Measurements from ENCODE around the gene DISP2. TPM values are rescaled to one million over a fixed set of nuclear protein-coding genes. Genes with fewer than 3 reads are reported as not detected.

Gene DISP2
- total RNA-seq, 2 experiments from 2014 or later, result 0.08 to 0.14 TPM

GRCh38 chr15:40405501-40406381 is 47.7 kb downstream of the DISP2 start, which contains the start of gene IVD:
IVD (plus strand) TSS chr15:40405795; CDS start chr15:40405828, 33 bp downstream.
- H3K9me3 Mint-ChIP-seq, result no peaks in the 10 kb centered on the region
- peak within 1 kb of the TSS; percentile 78 for H3K4me3 Mint-ChIP-seq
- H3K36me3 Mint-ChIP-seq, result peaks cover 13% of the 10 kb centered on the region
- peak within 1 kb of the TSS; percentile 94 for H3K27ac Mint-ChIP-seq
- H3K4me1 Mint-ChIP-seq, result peaks cover 45% of the 10 kb centered on the region
- DNase-seq, result peak; percentile 97
- no peaks in the 10 kb centered on the region for H3K27me3 Mint-ChIP-seq

- H3K9me3 Mint-ChIP-seq, result no peaks in the 10 kb centered on the region
- H3K27me3 Mint-ChIP-seq, result no peaks in the 10 kb centered on the region
- H3K36me3 Mint-ChIP-seq, result peaks cover 30% of the 10 kb centered on the region
- DNase-seq, result no peak
- peaks cover 45% of the 10 kb centered on the region for H3K4me1 Mint-ChIP-seq
- H3K4me3 Mint-ChIP-seq, result peak overlapping the region; percentile 78
- peak overlapping the region; percentile 43 for H3K27ac Mint-ChIP-seq
Observed at GRCh38 chr15:40407330-40407990, 49.4 kb downstream of the DISP2 start.

- no peak for DNase-seq
Observed at GRCh38 chr15:40409366-40409765, 51.3 kb downstream of the DISP2 start.

GRCh38 chr15:40410476-40410875 is 52.5 kb downstream of the DISP2 start:
- no peak overlapping the region for H3K4me3 Mint-ChIP-seq
- peaks cover 32% of the 10 kb centered on the region for H3K36me3 Mint-ChIP-seq

More at GRCh38 chr15:40409366-40409765, 51.3 kb downstream of the DISP2 start:
- Mint-ChIP-seq H3K36me3 (peaks cover 32% of the 10 kb centered on the region), H3K4me3 (no peak overlapping the region), H3K27me3 (no peaks in the 10 kb centered on the region), H3K9me3 (no peaks in the 10 kb centered on the region), H3K4me1 (peaks cover 39% of the 10 kb centered on the region), H3K27ac (peak overlapping the region; percentile 65)

GRCh38 chr15:40412095-40412759 is 54.2 kb downstream of the DISP2 start:
- H3K27me3 Mint-ChIP-seq, result no peaks in the 10 kb centered on the region
- H3K4me3 Mint-ChIP-seq, result no peak overlapping the region
- DNase-seq, result no peak
- H3K36me3 Mint-ChIP-seq, result peaks cover 26% of the 10 kb centered on the region
- no peaks in the 10 kb centered on the region for H3K9me3 Mint-ChIP-seq
- H3K4me1 Mint-ChIP-seq, result peaks cover 21% of the 10 kb centered on the region
- H3K27ac Mint-ChIP-seq, result peak overlapping the region; percentile 11

More at GRCh38 chr15:40410476-40410875, 52.5 kb downstream of the DISP2 start:
- Mint-ChIP-seq H3K4me1 (peaks cover 30% of the 10 kb centered on the region), H3K27me3 (no peaks in the 10 kb centered on the region), H3K27ac (peak overlapping the region; percentile 64), H3K9me3 (no peaks in the 10 kb centered on the region)
- no peak for DNase-seq

- no peak overlapping the region for H3K27ac Mint-ChIP-seq
- H3K9me3 Mint-ChIP-seq, result no peaks in the 10 kb centered on the region
- H3K36me3 Mint-ChIP-seq, result peaks cover 26% of the 10 kb centered on the region
- H3K4me3 Mint-ChIP-seq, result no peak overlapping the region
- DNase-seq, result no peak
- peaks cover 14% of the 10 kb centered on the region for H3K4me1 Mint-ChIP-seq
- H3K27me3 Mint-ChIP-seq, result no peaks in the 10 kb centered on the region
Observed at GRCh38 chr15:40413036-40413435, 55.0 kb downstream of the DISP2 start.

- peaks cover 20% of the 10 kb centered on the region for H3K36me3 Mint-ChIP-seq
- H3K27ac Mint-ChIP-seq, result no peak overlapping the region
- no peaks in the 10 kb centered on the region for H3K27me3 Mint-ChIP-seq
- H3K4me1 Mint-ChIP-seq, result no peaks in the 10 kb centered on the region
- no peaks in the 10 kb centered on the region for H3K9me3 Mint-ChIP-seq
- no peak for DNase-seq
- H3K4me3 Mint-ChIP-seq, result no peak overlapping the region
Observed at GRCh38 chr15:40414816-40415215, 56.8 kb downstream of the DISP2 start.

GRCh38 chr15:40415226-40415625 is 57.2 kb downstream of the DISP2 start:
- Mint-ChIP-seq H3K9me3 (no peaks in the 10 kb centered on the region), H3K4me3 (no peak overlapping the region), H3K36me3 (peaks cover 20% of the 10 kb centered on the region), H3K27me3 (no peaks in the 10 kb centered on the region), H3K4me1 (no peaks in the 10 kb centered on the region), H3K27ac (no peak overlapping the region)
- DNase-seq, result no peak

- Mint-ChIP-seq H3K36me3 (peaks cover 15% of the 10 kb centered on the region), H3K4me3 (no peak overlapping the region), H3K27me3 (no peaks in the 10 kb centered on the region), H3K27ac (peak overlapping the region; percentile 43), H3K4me1 (no peaks in the 10 kb centered on the region), H3K9me3 (no peaks in the 10 kb centered on the region)
- DNase-seq, result no peak
Observed at GRCh38 chr15:40416056-40416455, 58.0 kb downstream of the DISP2 start.

- H3K4me1 Mint-ChIP-seq, result no peaks in the 10 kb centered on the region
- no peaks in the 10 kb centered on the region for H3K27me3 Mint-ChIP-seq
- no peaks in the 10 kb centered on the region for H3K36me3 Mint-ChIP-seq
- no peaks in the 10 kb centered on the region for H3K9me3 Mint-ChIP-seq
- DNase-seq, result no peak
- H3K4me3 Mint-ChIP-seq, result no peak overlapping the region
- H3K27ac Mint-ChIP-seq, result no peak overlapping the region
Observed at GRCh38 chr15:40418126-40418525, 60.1 kb downstream of the DISP2 start.

GRCh38 chr15:40420071-40420713 is 62.2 kb downstream of the DISP2 start:
- no peaks in the 10 kb centered on the region for H3K4me1 Mint-ChIP-seq
- H3K36me3 Mint-ChIP-seq, result no peaks in the 10 kb centered on the region
- no peak overlapping the region for H3K27ac Mint-ChIP-seq
- H3K27me3 Mint-ChIP-seq, result no peaks in the 10 kb centered on the region
- H3K4me3 Mint-ChIP-seq, result no peak overlapping the region
- DNase-seq, result no peak
- no peaks in the 10 kb centered on the region for H3K9me3 Mint-ChIP-seq

GRCh38 chr15:40420793-40421192 is 62.8 kb downstream of the DISP2 start:
- Mint-ChIP-seq H3K4me3 (no peak overlapping the region), H3K27ac (peak overlapping the region; percentile 28), H3K36me3 (no peaks in the 10 kb centered on the region), H3K27me3 (no peaks in the 10 kb centered on the region), H3K9me3 (no peaks in the 10 kb centered on the region), H3K4me1 (no peaks in the 10 kb centered on the region)
- no peak for DNase-seq

- Mint-ChIP-seq H3K4me3 (no peak overlapping the region), H3K4me1 (no peaks in the 10 kb centered on the region), H3K27ac (peak overlapping the region; percentile 28), H3K27me3 (no peaks in the 10 kb centered on the region), H3K36me3 (no peaks in the 10 kb centered on the region), H3K9me3 (no peaks in the 10 kb centered on the region)
- peak; percentile 82 for DNase-seq
Observed at GRCh38 chr15:40421246-40422157, 63.5 kb downstream of the DISP2 start.

All from activated naive CD8-positive, alpha-beta T cell treated with anti-CD3 and anti-CD28 coated beads for 36 hours (primary cell).